NCI-H1105 treated with DMSO at 0.1 percent for 48 hours (cell line): ENCODE measurements around the gene CBL.
A peak's percentile ranks its signal among the peaks of the same experiment; 100 is the strongest.

Source experiments
- DNase-seq: peaks from one replicate; lab custom pipeline; 2025; lab: John Stamatoyannopoulos, UW

Gene CBL

DNA sequence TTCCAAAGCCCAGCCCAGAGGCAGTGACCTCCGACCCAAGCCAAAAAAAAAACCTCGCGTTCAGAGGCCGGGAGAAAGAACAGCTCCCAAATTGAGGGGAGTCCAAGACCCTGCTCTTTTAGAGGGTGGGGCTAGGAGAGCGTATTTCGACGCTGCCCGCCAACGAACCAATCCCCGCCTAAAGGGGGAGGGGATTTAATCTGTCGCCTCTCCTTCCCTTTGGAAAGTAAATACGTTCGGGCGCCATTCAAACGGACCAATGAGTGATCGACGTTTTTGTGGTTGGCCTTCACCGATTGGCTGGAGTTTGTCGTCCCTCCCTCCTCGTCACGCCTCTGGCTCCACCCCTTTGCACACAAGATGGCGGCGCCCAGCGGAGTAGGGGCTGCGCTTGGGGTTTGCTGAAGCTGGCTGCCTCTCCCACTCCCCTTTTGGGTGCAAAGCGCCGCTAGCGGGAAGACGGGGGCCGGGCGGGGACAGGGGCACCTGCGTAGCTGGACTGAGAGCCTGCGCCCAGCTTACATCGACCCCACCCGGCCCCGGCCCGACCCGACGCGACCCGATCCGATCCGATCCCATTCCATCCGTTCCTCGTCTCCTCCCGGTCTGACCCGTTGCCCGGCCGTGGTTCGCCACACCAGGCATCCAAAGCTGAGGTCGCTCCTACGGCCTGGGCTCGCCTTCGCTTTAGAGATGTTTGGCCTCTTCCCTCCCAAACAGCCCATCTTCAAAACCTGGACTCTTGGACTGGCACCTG is 128.2 kb downstream of the CBL start, which contains the start of gene RNF26:
Gene RNF26, plus strand, starts transcription at position 354 of the 757 bp plus-strand sequence. CDS start 596 bp downstream, outside the sequence.
- peak; percentile 100 for DNase-seq

GRCh38 chr11:119335091-119335654 is 129.0 kb downstream of the CBL start:
- DNase-seq, result no peak

DNA sequence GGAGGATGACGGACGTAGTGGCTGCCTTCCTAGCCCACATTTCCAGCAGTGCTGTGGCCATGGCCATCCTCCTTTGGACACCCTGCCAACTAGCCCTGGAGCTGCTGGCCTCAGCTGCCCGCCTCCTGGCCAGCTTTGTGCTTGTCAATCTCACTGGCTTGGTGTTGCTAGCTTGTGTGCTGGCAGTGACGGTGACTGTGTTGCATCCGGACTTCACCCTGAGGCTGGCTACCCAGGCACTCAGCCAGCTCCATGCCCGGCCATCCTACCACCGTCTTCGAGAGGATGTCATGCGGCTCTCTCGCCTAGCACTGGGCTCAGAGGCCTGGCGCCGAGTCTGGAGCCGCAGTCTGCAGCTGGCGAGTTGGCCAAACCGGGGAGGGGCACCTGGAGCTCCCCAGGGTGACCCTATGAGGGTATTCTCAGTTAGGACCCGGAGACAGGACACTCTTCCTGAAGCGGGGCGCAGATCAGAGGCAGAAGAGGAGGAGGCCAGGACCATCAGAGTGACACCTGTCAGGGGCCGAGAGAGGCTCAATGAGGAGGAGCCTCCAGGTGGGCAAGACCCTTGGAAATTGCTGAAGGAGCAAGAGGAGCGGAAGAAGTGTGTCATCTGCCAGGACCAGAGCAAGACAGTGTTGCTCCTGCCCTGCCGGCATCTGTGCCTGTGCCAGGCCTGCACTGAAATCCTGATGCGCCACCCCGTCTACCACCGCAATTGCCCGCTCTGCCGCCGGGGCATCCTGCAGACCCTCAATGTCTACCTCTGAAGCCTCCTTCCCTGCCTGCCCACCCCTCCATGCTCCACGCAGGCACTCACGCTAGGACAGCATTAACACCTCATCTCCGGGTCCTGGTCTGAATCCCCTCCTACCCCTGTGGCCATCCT is 129.8 kb downstream of the CBL start:
- no peak for DNase-seq

DNA sequence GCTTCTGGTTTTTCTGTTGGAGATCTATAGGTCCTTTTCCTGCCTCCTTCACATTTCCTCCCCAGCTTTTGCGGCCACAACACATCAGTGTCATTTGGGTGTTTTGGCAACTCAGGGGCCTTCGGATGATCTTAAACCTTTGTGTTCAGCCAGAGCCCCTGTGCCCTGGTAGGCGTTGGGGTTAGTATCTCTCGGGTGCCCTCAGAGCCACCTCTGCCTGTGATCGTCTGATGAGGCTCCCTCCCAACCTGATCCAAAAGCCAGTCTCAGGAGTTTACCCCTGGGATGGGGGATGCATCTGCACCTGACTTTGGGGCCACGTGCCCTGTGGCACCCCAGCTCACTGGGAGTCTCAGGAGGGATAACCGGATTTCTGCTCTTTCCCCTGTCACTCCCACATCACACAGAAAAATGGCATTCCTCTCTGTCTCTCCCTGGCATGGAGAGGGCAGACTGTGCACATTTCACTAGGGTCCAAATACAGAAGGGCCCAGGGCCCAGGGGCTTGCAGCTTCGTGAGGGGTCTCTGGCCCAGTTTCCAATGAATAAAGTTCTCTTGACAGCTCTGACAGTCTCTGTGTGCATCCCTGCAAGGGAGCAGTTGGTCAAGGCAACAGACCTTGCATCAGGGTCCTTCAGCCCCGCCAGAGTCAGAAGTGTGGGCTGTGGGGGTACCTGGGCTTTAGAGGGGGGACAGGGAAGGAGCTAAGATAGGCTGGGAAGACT is 130.8 kb downstream of the CBL start:
- no peak for DNase-seq

DNA sequence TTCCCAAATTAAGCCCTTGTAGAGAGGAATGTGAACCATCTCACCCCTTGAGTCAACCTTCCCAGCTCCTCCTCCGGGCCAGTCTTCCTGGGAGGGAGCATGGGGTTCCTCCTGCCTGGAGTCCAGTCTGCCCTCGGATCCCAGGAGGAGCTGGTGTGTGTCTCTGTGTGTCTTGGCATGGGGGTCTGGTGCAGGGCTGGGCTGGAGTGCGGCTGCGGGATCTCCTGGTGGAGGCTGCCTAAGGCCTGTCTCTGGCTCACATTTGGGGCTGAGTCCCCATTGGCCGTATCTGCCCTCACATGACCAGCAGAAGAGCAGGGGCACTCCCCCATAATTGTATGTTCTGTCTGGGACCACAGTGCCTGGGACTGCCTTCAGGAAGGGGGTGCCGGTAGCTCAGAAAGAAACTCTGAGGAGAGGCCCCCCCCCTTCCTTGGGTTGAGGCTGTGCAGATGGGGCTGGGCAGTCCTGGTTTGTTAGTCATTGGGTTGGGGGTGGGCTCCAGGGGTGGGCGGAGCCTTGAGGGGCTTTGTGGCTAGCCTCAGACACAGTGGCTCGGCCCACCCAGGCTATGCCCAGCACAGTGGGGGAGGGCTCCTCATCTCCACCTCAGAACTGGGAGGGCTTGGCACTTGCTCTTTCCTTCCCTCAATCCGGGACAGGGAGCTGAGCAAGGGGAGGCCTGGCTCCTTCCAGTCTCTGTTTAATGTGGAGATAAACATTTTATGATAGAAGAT is 131.6 kb downstream of the CBL start:
- DNase-seq, result no peak

GRCh38 chr11:119338318-119338890 is 132.3 kb downstream of the CBL start:
- peak; percentile 76 for DNase-seq

- DNase-seq, result no peak
Measured at GRCh38 chr11:119338965-119339588, 132.9 kb downstream of the CBL start.

DNA sequence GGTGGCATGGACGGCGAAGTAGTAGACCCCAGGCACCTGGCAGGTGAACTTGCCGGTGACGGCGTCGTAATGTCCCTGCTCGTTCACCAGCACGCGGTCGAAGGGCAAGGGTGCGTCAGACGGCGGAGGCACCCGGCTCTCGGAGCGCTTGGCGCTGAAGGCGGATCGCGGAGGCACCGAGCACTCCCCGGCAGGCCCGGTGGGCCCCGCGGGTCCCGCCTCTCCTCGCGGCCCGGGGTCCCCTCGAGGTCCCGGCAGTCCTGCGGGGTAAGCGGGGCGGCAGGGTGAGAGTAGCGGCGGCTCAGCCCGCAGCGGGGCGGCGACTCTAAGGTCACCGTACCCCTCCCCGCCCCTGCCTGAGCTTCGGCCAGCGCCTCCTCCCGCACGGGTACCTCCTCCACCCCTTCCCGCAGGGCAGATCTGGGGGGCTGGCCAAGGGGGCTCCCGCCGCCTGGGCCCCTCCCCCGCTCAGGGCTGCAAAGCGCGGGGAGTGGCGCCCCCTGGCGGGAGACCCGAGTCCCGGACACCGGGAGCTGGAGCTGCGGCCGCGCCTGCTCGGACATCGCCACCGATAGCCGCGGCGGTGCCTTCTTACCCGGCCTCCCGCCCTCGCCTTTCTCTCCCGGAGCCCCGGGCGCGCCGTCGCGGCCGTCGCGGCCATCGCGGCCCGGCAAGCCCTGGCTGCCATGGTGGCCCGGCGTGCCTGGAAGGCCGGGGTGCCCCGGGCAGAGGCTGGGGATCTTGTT is 133.6 kb downstream of the CBL start:
- DNase-seq, result peak; percentile 38

- DNase-seq, result no peak
Measured at GRCh38 chr11:119340335-119341221, 134.4 kb downstream of the CBL start, which contains the start of gene C1QTNF5. Gene C1QTNF5 (minus strand): TSS chr11:119340883. CDS start chr11:119340397, 486 bp downstream.

DNA sequence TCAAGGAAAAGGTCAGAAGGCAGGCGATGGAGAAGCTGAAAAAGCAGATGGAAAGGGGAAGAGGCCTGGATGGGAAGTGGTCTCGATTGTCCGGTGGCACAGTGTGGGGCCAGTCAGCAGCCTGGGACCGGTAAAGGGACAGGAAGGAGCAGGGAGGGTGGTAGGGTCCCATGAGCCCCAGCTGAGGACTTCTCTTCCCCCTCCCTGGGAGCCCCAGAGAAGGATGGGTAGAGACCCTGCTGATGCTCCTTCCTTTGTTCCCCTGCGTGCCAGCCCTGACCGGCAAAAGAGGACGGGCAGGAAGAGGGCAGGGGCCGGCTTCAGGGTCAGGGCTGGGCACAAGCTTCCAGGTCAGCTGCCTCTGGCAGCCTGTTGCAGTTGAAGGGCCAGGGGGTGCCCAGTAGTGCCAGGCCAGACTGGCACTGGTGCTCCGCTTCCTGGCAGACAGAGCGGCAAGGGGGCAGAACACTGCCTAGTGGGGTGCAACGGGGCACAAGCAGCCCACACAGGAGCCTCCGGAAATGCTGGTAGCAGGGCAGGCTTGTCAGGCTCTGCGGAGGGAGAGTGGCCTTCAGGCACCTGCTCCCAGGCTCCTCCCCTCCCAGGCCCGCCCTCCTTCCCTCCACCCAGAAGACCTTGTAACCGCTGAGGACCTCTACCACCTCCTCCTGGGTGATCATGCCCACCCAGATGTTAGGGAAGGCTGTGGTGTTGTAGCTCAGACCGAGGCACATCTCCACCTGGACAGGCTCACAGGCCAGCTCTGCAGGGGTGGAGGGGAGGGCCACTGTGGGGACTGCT is 135.3 kb downstream of the CBL start:
- no peak for DNase-seq

DNA sequence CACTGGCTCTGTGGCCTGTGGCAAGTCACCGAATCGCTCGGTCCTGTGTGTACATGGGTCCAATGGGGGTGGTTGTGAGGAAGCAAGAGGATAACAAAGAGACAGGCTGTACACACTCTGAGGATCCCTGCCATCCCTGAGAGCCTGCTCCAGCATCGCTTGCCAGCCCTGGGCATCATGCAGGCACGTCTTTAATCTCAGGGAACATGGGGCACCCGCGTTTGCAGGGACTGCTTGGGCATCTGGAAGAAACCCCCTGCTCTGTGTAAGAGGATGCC is 135.8 kb downstream of the CBL start:
- no peak for DNase-seq

GRCh38 chr11:119342362-119343130 is 136.4 kb downstream of the CBL start:
- DNase-seq, result no peak

- DNase-seq, result no peak
Measured at GRCh38 chr11:119343726-119344125, 137.6 kb downstream of the CBL start.

DNA sequence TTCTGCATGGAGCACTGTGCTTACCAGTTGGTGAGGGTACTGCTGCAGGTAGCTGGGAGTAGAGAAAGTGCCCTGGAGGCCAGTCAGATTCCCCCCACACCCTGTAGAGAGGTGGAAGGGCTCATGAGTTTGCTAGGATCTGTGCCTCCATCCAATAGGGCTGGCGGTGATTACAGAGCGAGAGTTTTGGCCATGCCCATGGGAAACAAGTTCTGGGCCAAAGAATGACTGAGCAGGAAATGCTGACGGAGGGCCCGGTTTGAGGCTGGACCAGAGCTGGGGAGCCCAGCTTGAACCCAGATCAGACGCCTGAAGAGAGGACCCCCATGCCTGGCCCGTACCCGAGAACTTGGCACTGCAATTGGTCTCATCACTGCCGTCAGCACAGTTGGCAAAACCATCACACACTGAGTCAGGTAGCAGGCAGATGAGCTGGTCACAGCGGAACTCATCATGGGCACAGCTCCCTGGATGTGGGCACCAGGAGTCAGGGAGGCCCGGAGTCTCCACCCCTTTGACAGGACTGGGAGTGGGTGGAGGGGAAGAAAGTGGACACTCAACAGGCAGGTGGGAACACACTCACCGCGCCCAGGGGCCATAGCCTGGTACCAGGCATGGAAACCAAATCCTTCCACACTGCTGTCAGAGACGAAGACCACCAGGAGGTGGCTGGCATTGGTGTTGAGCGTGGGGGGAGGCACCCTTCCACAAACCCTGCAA is 138.3 kb downstream of the CBL start:
- no peak for DNase-seq

- no peak for DNase-seq
Measured at GRCh38 chr11:119345685-119346084, 139.5 kb downstream of the CBL start.

DNA sequence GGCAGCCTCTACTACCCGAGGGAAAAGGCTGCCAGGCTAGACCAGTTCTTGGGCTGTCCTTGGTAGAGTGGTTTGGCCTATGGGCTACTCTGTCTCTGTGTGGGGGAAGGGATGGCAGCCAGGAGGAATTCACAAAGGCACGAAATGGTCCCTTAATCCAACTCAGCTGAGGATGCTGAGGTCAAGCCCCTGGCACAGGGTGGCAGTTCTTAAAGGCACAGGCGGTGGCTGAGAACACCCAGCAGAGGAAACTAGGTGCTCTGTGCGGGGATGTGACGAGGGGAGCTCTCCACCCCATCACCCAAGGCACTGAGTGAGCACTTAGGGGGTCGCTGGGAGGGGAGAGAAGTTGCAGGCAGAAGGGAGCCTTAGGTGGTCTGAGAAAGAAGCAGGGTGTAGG is 140.5 kb downstream of the CBL start, which contains the start of gene MFRP:
Gene MFRP, minus strand, starts transcription at position 101 of the 400 bp plus-strand sequence. CDS start 192 bp downstream, outside the sequence.
- no peak for DNase-seq
